GM12878 (cell line): ENCODE results near the gene GCA. TPM values are rescaled to one million over a fixed set of nuclear protein-coding genes. Genes with fewer than 3 reads are reported as not detected.

Source experiments
- ATAC-seq: fragments of 200-7000 bp; cut with Tn5 transposase; 3 replicates; pipeline ENCODE4 v1.9.1; 2020; ENCODE audit warnings: mild to moderate bottlenecking, moderate library complexity
- BruUV-seq: library from RNA; stranded (reverse); fragments of 400-500 nt; replicated peaks from 2 replicates; lab custom pipeline; 2021; lab: Mats Ljungman, UMichigan
- CTCF ChIA-PET: fragments of 300-600 bp; sonication (Branson Sonifier 250); formaldehyde crosslinking; extraction: SDS; loops from one replicate; lab custom pipeline; 2021; ENCODE audit warnings: inconsistent platforms; lab: Yijun Ruan, JAX
- POLR2A ChIA-PET: fragments of 350-600 bp; formaldehyde crosslinking; extraction: SDS; loops from one replicate; lab custom pipeline; 2021; ENCODE audit warnings: inconsistent platforms; lab: Charles Lee
- RAD21 ChIA-PET: fragments of 300-600 bp; sonication (Branson Sonifier 250); formaldehyde crosslinking; loops from one replicate; lab custom pipeline; 2023; ENCODE audit warnings: antibody characterized with exemption; ENCODE audit not compliant: unreplicated experiment; lab: Charles Lee
- SMC1A ChIA-PET: fragments of 300-600 bp; sonication (Branson Sonifier 250); formaldehyde crosslinking; loops from one replicate; lab custom pipeline; 2023; ENCODE audit not compliant: unreplicated experiment, uncharacterized antibody; lab: Charles Lee
- DNase-seq: peaks from one replicate; pipeline ENCODE4 v3.0.0-alpha.2; 2011; ENCODE audit warnings: low read depth, low spot score
- FAIRE-seq: peaks from 3 replicates; lab custom pipeline; 2011; peaks lifted over from hg19 to GRCh38; lab: Jason Lieb, UNC
- H2AFZ ChIP-seq: 2 replicates; pipeline ENCODE4 v1.6.0; 2011; ENCODE audit warnings: low read depth, low read length, control low read depth; ENCODE audit not compliant: control insufficient read depth
- H3K27ac ChIP-seq: 2 replicates; pipeline ENCODE4 v1.5.1; 2011; ENCODE audit warnings: control low read depth; ENCODE audit not compliant: control insufficient read depth, insufficient read depth
- H3K27me3 ChIP-seq, 2 experiments: replicated peaks in 1 of 2; 2 replicates each; pipeline versions ENCODE4 v1.6.0 to v1.6.1; 2011; ENCODE audit warnings: low read length in 1 of 2; ENCODE audit not compliant: control insufficient read depth in 2 of 2, insufficient read depth in 2 of 2
- H3K36me3 ChIP-seq, 2 experiments: 2 replicates each; pipeline ENCODE4 v1.5.1; 2011; ENCODE audit warnings: low read length in 1 of 2; ENCODE audit not compliant: control insufficient read depth in 2 of 2, insufficient read depth in 2 of 2
- H3K4me1 ChIP-seq: 2 replicates; pipeline ENCODE4 v1.6.1; 2011; ENCODE audit warnings: mild to moderate bottlenecking, low read length, moderate library complexity, mixed read lengths; ENCODE audit not compliant: control insufficient read depth, insufficient read depth
- H3K4me2 ChIP-seq: 2 replicates; pipeline ENCODE4 v1.6.0; 2011; ENCODE audit warnings: control low read depth; ENCODE audit not compliant: control insufficient read depth, insufficient read depth
- H3K4me3 ChIP-seq: fragments of 200-600 bp; sonication (generic); 2 replicates; pipeline ENCODE4 v1.5.1; 2016
- H3K79me2 ChIP-seq: 2 replicates; pipeline ENCODE4 v1.6.0; 2011; ENCODE audit warnings: low read length; ENCODE audit not compliant: control insufficient read depth, insufficient read depth
- H3K9ac ChIP-seq: 2 replicates; pipeline ENCODE4 v1.8.0; 2011; ENCODE audit warnings: low read length, control low read depth, mixed read lengths; ENCODE audit not compliant: control insufficient read depth, insufficient read depth
- H3K9me3 ChIP-seq: replicated peaks from 3 replicates; pipeline ENCODE4 v1.5.1; 2011; ENCODE audit warnings: mild to moderate bottlenecking, low read length; ENCODE audit not compliant: control insufficient read depth, insufficient read depth
- H4K20me1 ChIP-seq: 2 replicates; pipeline ENCODE4 v1.6.0; 2011; ENCODE audit not compliant: control insufficient read depth, insufficient read depth
- EP300 ChIP-seq, 2 experiments: fragments of 150-350 bp in 1 of 2; IDR thresholded peaks; 2 replicates each; pipeline ENCODE4 v1.6.1; 2011 to 2012; ENCODE audit warnings: low read depth in 2 of 2, low read length in 2 of 2, borderline replicate concordance in 1 of 2, improper control_type of control experiment in 1 of 2, inconsistent platforms in 1 of 2; ENCODE audit not compliant: control insufficient read depth in 1 of 2
- FOS ChIP-seq: IDR thresholded peaks from 3 replicates; pipeline ENCODE4 v1.6.1; 2011; ENCODE audit warnings: borderline replicate concordance; ENCODE audit not compliant: insufficient read length; ENCODE audit errors: extremely low read depth
- MTA2 ChIP-seq: fragments of 450-650 bp; IDR thresholded peaks from 2 replicates; pipeline ENCODE4 v1.6.1; 2016; ENCODE audit warnings: low read depth, mild to moderate bottlenecking, moderate library complexity
- SREBF2 ChIP-seq: IDR thresholded peaks from 2 replicates; pipeline ENCODE4 v1.6.1; 2012; ENCODE audit warnings: mild to moderate bottlenecking, low read length
- STAT1 ChIP-seq: fragments of 450-650 bp; conservative IDR thresholded peaks from 2 replicates; pipeline ENCODE4 v1.6.1; 2014; ENCODE audit warnings: antibody characterized with exemption, mild to moderate bottlenecking
- SUPT20H ChIP-seq: IDR thresholded peaks from 2 replicates; pipeline ENCODE4 v1.6.1; 2011; ENCODE audit warnings: low read depth, mild to moderate bottlenecking, low read length, moderate library complexity, borderline replicate concordance; ENCODE audit not compliant: control insufficient read depth
- ZNF274 ChIP-seq: IDR thresholded peaks from one replicate; pipeline ENCODE4 v1.8.0; 2011; ENCODE audit not compliant: insufficient read length, insufficient read depth
- whole genome bisulfite sequencing: methylation state at CpG from one replicate; pipeline ENCODE4 v1.1.6; 2016; ENCODE audit warnings: low lambda C conversion rate; ENCODE audit not compliant: insufficient replicate concordance, insufficient coverage; ENCODE audit errors: missing lambda C conversion rate; 5-methylcytosine and 5-hydroxymethylcytosine counted together
- in situ Hi-C: fragments of 300-500 bp; cut with MboI; formaldehyde crosslinking; loops from 9 replicates; pipeline ENCODE4 v1.14.3; 2018; ENCODE audit warnings: mixed read lengths
- intact Hi-C: fragments of 100-400 bp; cut with micrococcal nuclease; formaldehyde crosslinking; loops from one replicate; pipeline ENCODE4 v1.14.2; 2022; ENCODE audit not compliant: unreplicated experiment
- polyA plus RNA-seq, 11 experiments: library from polyadenylated mRNA; depleted of rRNA in 4 of 11; unstranded in 6 of 11; stranded (reverse) in 5 of 11; fragments of >200 nt; fragmentation: Nextera tagmentation in 4 of 11; fragmentation: Illumina TruSeq in 1 of 11; extraction: Ambion mirVana in 4 of 11; extraction: Trizol in 1 of 11; gene quantifications; 1 replicate in 1 of 11; 2 replicates in 10 of 11; pipeline versions ENCODE4 v1.2.1 to v1.2.3, GENCODE V29; 2011 to 2016; ENCODE audit warnings: inconsistent platforms in 2 of 11, missing spikeins in 2 of 11, low read depth in 1 of 11
- total RNA-seq, 4 experiments: library from RNA; depleted of rRNA in 3 of 4; stranded (reverse); fragments of >200 nt in 3 of 4; fragmentation: Illumina TruSeq in 1 of 4; extraction: Trizol in 1 of 4; gene quantifications; 2 replicates each; pipeline versions ENCODE4 v1.2.1 to v1.2.3, GENCODE V29; 2013 to 2021

Gene GCA
- total and polyA plus RNA-seq, 10 of the 15 experiments (the other 5 are each of a cell fraction or from before 2014, with no cell fraction given), result 20.6 to 81.9 (median 32.0) TPM

DNA sequence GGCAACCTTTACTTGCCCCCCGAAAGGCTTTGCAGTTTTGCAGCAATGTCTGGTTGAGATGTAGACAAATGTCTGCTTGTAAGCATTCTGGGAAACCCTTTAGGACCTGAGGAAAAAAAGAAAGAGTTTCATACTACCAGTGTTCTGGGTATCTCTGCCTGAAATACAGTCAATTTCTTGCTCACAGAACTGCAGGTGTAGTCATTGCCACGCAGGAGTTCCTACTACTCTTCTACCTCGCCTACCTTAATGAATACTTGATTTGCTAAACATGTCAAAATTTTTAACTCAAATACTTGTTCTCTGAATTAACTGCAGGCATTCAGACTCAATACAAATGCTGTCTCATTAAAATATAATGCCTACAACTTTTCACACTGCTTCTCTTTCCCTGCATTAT lies 56.4 kb downstream of the GCA start (continued):
- no peak for TF ChIP-seq ZNF274
- no peak for TF ChIP-seq STAT1
- TF ChIP-seq EP300 (IDR thresholded peaks at IDR 0.05; ENCODE audit: borderline replicate concordance in 1 of 2, control insufficient read depth in 1 of 2, low read depth in 2 of 2, low read length in 2 of 2), result no peak
- TF ChIP-seq FOS, result no peak
- TF ChIP-seq, all 136 proteins: peak for 0

- Histone ChIP-seq H3K79me2 (no peaks in the 10 kb centered on the region), H3K36me3 (no peaks in the 10 kb centered on the region), H3K4me3 (no peak overlapping the region), H2AFZ (no peak overlapping the region), H3K27me3 (peaks cover 0 to 3% of the 10 kb centered on the region in 2 experiments; a peak in 1 of 4 replicates), H3K9me3 (no peaks in the 10 kb centered on the region), H3K27ac (no peak overlapping the region), H3K4me2 (no peak overlapping the region), H4K20me1 (no peaks in the 10 kb centered on the region), H3K9ac (no peak overlapping the region), H3K4me1 (no peaks in the 10 kb centered on the region)
- WGBS, result 41% methylated on average over 2 of the region's 2 CpGs
- RAD21 ChIA-PET, result no interaction called here
- POLR2A ChIA-PET, result no interaction called here
- SMC1A ChIA-PET, result no interaction called here
- TF ChIP-seq SUPT20H (no peak), SREBF2 (no peak), MTA2 (no peak)
- in situ Hi-C loops, result no loop called here
- no peak for DNase-seq
- intact Hi-C loops, result no loop called here
- ATAC-seq, result no peak
- BruUV-seq, result no TSS peak
- no peak for FAIRE-seq
- CTCF ChIA-PET, result no interaction called here
These were observed 57.9 kb downstream of the GCA start for GRCh38 chr2:162401871-162402270.
